ENCODE measurements around the gene SLC39A2. TPM values are rescaled to one million over a fixed set of nuclear protein-coding genes. Genes with fewer than 3 reads are reported as not detected.
"Not testable (repeated sequence)": the region's sequence is repeated elsewhere in the genome, so short reads cannot be mapped to it uniquely, and the experiment has no call there.

SLC39A2 gene
- total RNA-seq (2014; rRNA removed; shearing (Covaris generic)): not detected in 2 replicates

GRCh38 chr14:20998674-20999366 lies at the start of gene SLC39A2:
Gene SLC39A2, plus strand, starts transcription at chr14:20999293. Its CDS starts 154 bp downstream, at chr14:20999447.
- no peak for DNase-seq (ENCODE audit: low spot score)

- not testable (repeated sequence) for DNase-seq (ENCODE audit: low spot score)
Measured at GRCh38 chr14:20954736-20955537, 44.2 kb upstream of the SLC39A2 start, which contains the start of gene RNASE2. Gene RNASE2, plus strand, starts transcription at chr14:20955487. Its CDS starts 285 bp downstream, at chr14:20955772.

GRCh38 chr14:20955538-20955873 lies 43.6 kb upstream of the SLC39A2 start:
- DNase-seq (ENCODE audit: low spot score): not testable (repeated sequence)

GRCh38 chr14:20956376-20956976 lies 42.6 kb upstream of the SLC39A2 start:
- DNase-seq (ENCODE audit: low spot score): no peak

- DNase-seq (ENCODE audit: low spot score): not testable (repeated sequence)
Measured at GRCh38 chr14:20958946-20959345, 40.1 kb upstream of the SLC39A2 start.

- no peak for DNase-seq (ENCODE audit: low spot score)
Measured at GRCh38 chr14:20969336-20969735, 29.8 kb upstream of the SLC39A2 start.

- no peak for DNase-seq (ENCODE audit: low spot score)
Measured at GRCh38 chr14:20970647-20970982, 28.5 kb upstream of the SLC39A2 start.

- peak; percentile 77 for DNase-seq (ENCODE audit: low spot score)
Measured at GRCh38 chr14:20970983-20971704, 27.9 kb upstream of the SLC39A2 start.

- DNase-seq (ENCODE audit: low spot score): no peak
Measured at GRCh38 chr14:20971705-20972021, 27.4 kb upstream of the SLC39A2 start.

- no peak for DNase-seq (ENCODE audit: low spot score)
Measured at GRCh38 chr14:20973501-20973900, 25.6 kb upstream of the SLC39A2 start.

- DNase-seq (ENCODE audit: low spot score): no peak
Measured at GRCh38 chr14:20976291-20976690, 22.8 kb upstream of the SLC39A2 start.

- DNase-seq (ENCODE audit: low spot score): no peak
Measured at GRCh38 chr14:20978687-20979086, 20.4 kb upstream of the SLC39A2 start.

- DNase-seq (ENCODE audit: low spot score): no peak
Measured at GRCh38 chr14:20980906-20981305, 18.2 kb upstream of the SLC39A2 start.

GRCh38 chr14:20982646-20983369 lies 16.3 kb upstream of the SLC39A2 start:
- DNase-seq (ENCODE audit: low spot score): no peak

GRCh38 chr14:20985650-20986049 lies 13.4 kb upstream of the SLC39A2 start:
- DNase-seq (ENCODE audit: low spot score): not testable (repeated sequence)

GRCh38 chr14:20986811-20987210 lies 12.3 kb upstream of the SLC39A2 start:
- no peak for DNase-seq (ENCODE audit: low spot score)

- DNase-seq (ENCODE audit: low spot score): no peak
Measured at GRCh38 chr14:20988717-20989470, 10.2 kb upstream of the SLC39A2 start.

GRCh38 chr14:20989471-20989786 lies 9.7 kb upstream of the SLC39A2 start:
- no peak for DNase-seq (ENCODE audit: low spot score)

- DNase-seq (ENCODE audit: low spot score): peak; percentile 87
Measured at GRCh38 chr14:20989787-20990600, 9.1 kb upstream of the SLC39A2 start, which contains the start of gene METTL17. Gene METTL17, plus strand, starts transcription at chr14:20989980. Its CDS starts 23 bp downstream, at chr14:20990003.

- DNase-seq (ENCODE audit: low spot score): no peak
Measured at GRCh38 chr14:20996521-20996920, 2.6 kb upstream of the SLC39A2 start.
